GM15510 (cell line): ENCODE data around the gene RBM19.

Experiments
- POLR2A ChIP-seq: IDR thresholded peaks from 3 replicates; pipeline ENCODE4 v1.6.1; 2011; ENCODE audit warnings: borderline replicate concordance; ENCODE audit not compliant: insufficient read length; ENCODE audit errors: extremely low read depth

The RBM19 gene

GRCh38 chr12:113973109-113973904 lies 7.2 kb upstream of the RBM19 start:
- TF ChIP-seq POLR2A: no peak

GRCh38 chr12:113971392-113971791 lies 5.3 kb upstream of the RBM19 start:
- TF ChIP-seq POLR2A: no peak

GRCh38 chr12:113970211-113970610 lies 4.1 kb upstream of the RBM19 start:
- TF ChIP-seq POLR2A: no peak

- no peak for TF ChIP-seq POLR2A
These were observed 1.2 kb upstream of the RBM19 start for GRCh38 chr12:113967368-113967767.

- TF ChIP-seq POLR2A: no peak
These were observed 3.4 kb downstream of the RBM19 start for GRCh38 chr12:113962733-113963132.

GRCh38 chr12:113961921-113962710 lies 4.0 kb downstream of the RBM19 start:
- no peak for TF ChIP-seq POLR2A

GRCh38 chr12:113960030-113960429 lies 6.1 kb downstream of the RBM19 start:
- TF ChIP-seq POLR2A: no peak

- no peak for TF ChIP-seq POLR2A
These were observed 7.0 kb downstream of the RBM19 start for GRCh38 chr12:113959096-113959495.

- no peak for TF ChIP-seq POLR2A
These were observed 8.0 kb downstream of the RBM19 start for GRCh38 chr12:113958108-113958507.

- TF ChIP-seq POLR2A: no peak
These were observed 8.5 kb downstream of the RBM19 start for GRCh38 chr12:113957627-113958026.

- TF ChIP-seq POLR2A: no peak
These were observed 10.8 kb downstream of the RBM19 start for GRCh38 chr12:113955109-113955970.

GRCh38 chr12:113954547-113954946 lies 11.6 kb downstream of the RBM19 start:
- no peak for TF ChIP-seq POLR2A

GRCh38 chr12:113950873-113951272 lies 15.3 kb downstream of the RBM19 start:
- TF ChIP-seq POLR2A: no peak

- no peak for TF ChIP-seq POLR2A
These were observed 16.5 kb downstream of the RBM19 start for GRCh38 chr12:113949321-113950305.
